GM23338 (cell line): ENCODE data around the gene ZBTB20. TPM values are rescaled to one million over a fixed set of nuclear protein-coding genes. Genes with fewer than 3 reads are reported as not detected.

Experiments used
- POLR2AphosphoS5 ChIP-seq: IDR thresholded peaks from 2 replicates; pipeline ENCODE4 v1.6.1; 2016; ENCODE audit warnings: antibody characterized with exemption, low read depth
- STAT1 ChIP-seq: IDR thresholded peaks from one replicate; pipeline ENCODE4 v1.6.1; 2016; ENCODE audit warnings: antibody characterized with exemption; ENCODE audit not compliant: unreplicated experiment
- ZNF114 ChIP-seq: fragments of 250-450 bp; sonication (Bioruptor Pico); IDR thresholded peaks from 2 replicates; pipeline ENCODE4 v1.5.0; 2020; ENCODE audit warnings: mild to moderate bottlenecking, moderate library complexity
- ZNF462 ChIP-seq: fragments of 250-450 bp; sonication (Bioruptor Pico); IDR thresholded peaks from 2 replicates; pipeline ENCODE4 v1.5.0; 2020; ENCODE audit warnings: mild to moderate bottlenecking, moderate library complexity
- polyA plus RNA-seq: library from polyadenylated mRNA; unstranded; fragments of >200 nt; fragmentation: Nextera tagmentation; extraction: Ambion mirVana; gene quantifications from 2 replicates; pipeline ENCODE4 v1.2.1, GENCODE V29; 2016
- total RNA-seq: library from RNA; depleted of rRNA; stranded (reverse); fragments of >200 nt; shearing (Covaris generic); gene quantifications from 2 replicates; pipeline ENCODE4 v1.2.3, GENCODE V29; 2014
- TF ChIP-seq, protein P1 (sequence below): IDR thresholded peaks from one replicate; pipeline ENCODE4 v1.6.1; 2018; ENCODE audit warnings: antibody characterized with exemption; ENCODE audit not compliant: unreplicated experiment
- TF ChIP-seq, protein P2 (sequence below): IDR thresholded peaks from 2 replicates; pipeline ENCODE4 v1.6.1; 2016; ENCODE audit warnings: antibody characterized with exemption

ZBTB20 gene
- total and polyA plus RNA-seq, 2 experiments from 2014 or later: 2.0 to 3.3 TPM

- no peak for TF ChIP-seq ZNF462 (CRISPR knock-in tag)
- TF ChIP-seq STAT1: no peak
- TF ChIP-seq, protein P1, sequence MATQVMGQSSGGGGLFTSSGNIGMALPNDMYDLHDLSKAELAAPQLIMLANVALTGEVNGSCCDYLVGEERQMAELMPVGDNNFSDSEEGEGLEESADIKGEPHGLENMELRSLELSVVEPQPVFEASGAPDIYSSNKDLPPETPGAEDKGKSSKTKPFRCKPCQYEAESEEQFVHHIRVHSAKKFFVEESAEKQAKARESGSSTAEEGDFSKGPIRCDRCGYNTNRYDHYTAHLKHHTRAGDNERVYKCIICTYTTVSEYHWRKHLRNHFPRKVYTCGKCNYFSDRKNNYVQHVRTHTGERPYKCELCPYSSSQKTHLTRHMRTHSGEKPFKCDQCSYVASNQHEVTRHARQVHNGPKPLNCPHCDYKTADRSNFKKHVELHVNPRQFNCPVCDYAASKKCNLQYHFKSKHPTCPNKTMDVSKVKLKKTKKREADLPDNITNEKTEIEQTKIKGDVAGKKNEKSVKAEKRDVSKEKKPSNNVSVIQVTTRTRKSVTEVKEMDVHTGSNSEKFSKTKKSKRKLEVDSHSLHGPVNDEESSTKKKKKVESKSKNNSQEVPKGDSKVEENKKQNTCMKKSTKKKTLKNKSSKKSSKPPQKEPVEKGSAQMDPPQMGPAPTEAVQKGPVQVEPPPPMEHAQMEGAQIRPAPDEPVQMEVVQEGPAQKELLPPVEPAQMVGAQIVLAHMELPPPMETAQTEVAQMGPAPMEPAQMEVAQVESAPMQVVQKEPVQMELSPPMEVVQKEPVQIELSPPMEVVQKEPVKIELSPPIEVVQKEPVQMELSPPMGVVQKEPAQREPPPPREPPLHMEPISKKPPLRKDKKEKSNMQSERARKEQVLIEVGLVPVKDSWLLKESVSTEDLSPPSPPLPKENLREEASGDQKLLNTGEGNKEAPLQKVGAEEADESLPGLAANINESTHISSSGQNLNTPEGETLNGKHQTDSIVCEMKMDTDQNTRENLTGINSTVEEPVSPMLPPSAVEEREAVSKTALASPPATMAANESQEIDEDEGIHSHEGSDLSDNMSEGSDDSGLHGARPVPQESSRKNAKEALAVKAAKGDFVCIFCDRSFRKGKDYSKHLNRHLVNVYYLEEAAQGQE: no peak
- TF ChIP-seq POLR2AphosphoS5: no peak
- TF ChIP-seq, protein P2, sequence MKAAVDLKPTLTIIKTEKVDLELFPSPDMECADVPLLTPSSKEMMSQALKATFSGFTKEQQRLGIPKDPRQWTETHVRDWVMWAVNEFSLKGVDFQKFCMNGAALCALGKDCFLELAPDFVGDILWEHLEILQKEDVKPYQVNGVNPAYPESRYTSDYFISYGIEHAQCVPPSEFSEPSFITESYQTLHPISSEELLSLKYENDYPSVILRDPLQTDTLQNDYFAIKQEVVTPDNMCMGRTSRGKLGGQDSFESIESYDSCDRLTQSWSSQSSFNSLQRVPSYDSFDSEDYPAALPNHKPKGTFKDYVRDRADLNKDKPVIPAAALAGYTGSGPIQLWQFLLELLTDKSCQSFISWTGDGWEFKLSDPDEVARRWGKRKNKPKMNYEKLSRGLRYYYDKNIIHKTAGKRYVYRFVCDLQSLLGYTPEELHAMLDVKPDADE: no peak
- no peak for TF ChIP-seq ZNF114 (CRISPR knock-in tag)
Measured at GRCh38 chr3:115038817-115039216, 108.3 kb downstream of the ZBTB20 start (continued).
